Measurements from ENCODE around the gene GJB6.

GJB6 gene

GRCh38 chr13:20232556-20233277 is 598 bp upstream of the GJB6 start:
- no peak overlapping the region for H3K27ac ChIP-seq (replicated peaks)
- peak overlapping the region; percentile 36 for H3K4me3 ChIP-seq (replicated peaks; ENCODE audit: insufficient read depth, low read length)
- H3K27me3 ChIP-seq (ENCODE audit: insufficient read depth, poor library complexity, severe bottlenecking), result peaks cover 29% of the 10 kb centered on the region

DNA sequence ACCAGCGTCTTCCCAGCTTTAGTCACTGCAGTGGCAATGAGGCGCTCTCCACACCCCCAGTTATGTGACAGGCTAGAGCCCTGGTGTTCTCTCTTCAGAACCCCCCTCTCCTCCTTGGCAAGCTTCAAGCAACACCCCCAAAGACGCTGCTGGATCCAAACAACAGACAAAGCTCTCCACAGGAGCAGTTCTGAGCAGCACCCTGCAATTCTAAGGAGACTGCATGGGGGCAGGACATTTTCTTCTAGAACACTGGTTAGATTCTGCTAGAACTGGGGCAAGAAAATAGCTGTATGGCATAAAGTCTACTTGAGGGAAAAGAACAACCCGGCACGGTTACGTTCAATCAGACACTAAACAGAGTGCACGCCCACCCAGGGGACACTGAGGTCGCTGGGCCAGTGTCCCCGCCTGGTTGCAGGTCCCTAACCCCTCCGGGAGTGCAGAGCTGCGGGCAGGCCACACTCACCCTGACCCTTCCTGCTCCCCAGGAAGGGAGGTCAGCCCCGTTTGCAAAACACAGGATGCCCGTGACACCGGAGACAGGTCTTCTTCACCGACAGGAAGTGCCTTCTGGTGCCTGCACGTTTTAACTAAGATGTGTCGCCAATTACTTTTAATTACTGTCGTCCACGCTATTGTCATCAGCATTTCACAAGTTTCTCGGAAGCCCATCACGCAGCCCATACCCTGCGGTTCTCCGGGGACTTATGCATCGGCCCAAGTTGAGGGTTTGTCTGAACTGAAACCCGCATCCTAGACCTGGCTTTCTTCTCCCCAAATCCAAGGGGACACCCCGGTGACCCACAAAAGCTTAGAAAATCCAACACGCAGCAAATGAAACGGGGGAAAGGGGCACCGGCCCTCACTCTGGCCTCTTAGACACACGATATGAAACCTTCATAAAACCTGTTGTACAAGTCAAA is 943 bp downstream of the GJB6 start:
- Histone ChIP-seq H3K4me3 (replicated peaks; ENCODE audit: insufficient read depth, low read length) (peak overlapping the region; percentile 36), H3K27ac (replicated peaks) (peak overlapping the region; percentile 2; the same call in 1 of the 2 replicates), H3K27me3 (ENCODE audit: insufficient read depth, poor library complexity, severe bottlenecking) (peaks cover 29% of the 10 kb centered on the region)
- DNase-seq (ENCODE audit: low read depth in 1 of 2, low spot score in 1 of 2), result peak in 1 of 2 experiments; percentile 27
- TF ChIP-seq SPI1 (IDR thresholded peaks at IDR 0.05; ENCODE audit: borderline replicate concordance, low read depth) (peak; percentile 15; the same call in 1 of the 2 replicates), CTCF (IDR thresholded peaks at IDR 0.05; ENCODE audit: insufficient read depth, low read length) (no peak)

More at GRCh38 chr13:20232556-20233277, 598 bp upstream of the GJB6 start:
- DNase-seq (ENCODE audit: low read depth in 1 of 2, low spot score in 1 of 2), result no peak
- TF ChIP-seq GABPA (IDR thresholded peaks at IDR 0.05; ENCODE audit: low read depth), result no peak
- TF ChIP-seq REST (IDR thresholded peaks at IDR 0.05; ENCODE audit: insufficient replicate concordance, low read depth), result no peak
- TF ChIP-seq SPI1 (IDR thresholded peaks at IDR 0.05; ENCODE audit: borderline replicate concordance, low read depth), result no peak
- TF ChIP-seq CTCF (IDR thresholded peaks at IDR 0.05; ENCODE audit: insufficient read depth, low read length), result no peak
- TF ChIP-seq POLR2AphosphoS5 (IDR thresholded peaks at IDR 0.05; ENCODE audit: low read depth), result no peak

GRCh38 chr13:20227730-20228129 is 4.4 kb downstream of the GJB6 start:
- no peak for DNase-seq (ENCODE audit: low read depth in 1 of 2, low spot score in 1 of 2)
- Histone ChIP-seq H3K27me3 (ENCODE audit: insufficient read depth, poor library complexity, severe bottlenecking) (peaks cover 25% of the 10 kb centered on the region), H3K27ac (replicated peaks) (no peak overlapping the region), H3K4me3 (replicated peaks; ENCODE audit: insufficient read depth, low read length) (no peak overlapping the region)
- no peak for TF ChIP-seq REST (IDR thresholded peaks at IDR 0.05; ENCODE audit: insufficient replicate concordance, low read depth)
- TF ChIP-seq SPI1 (IDR thresholded peaks at IDR 0.05; ENCODE audit: borderline replicate concordance, low read depth), result no peak
- TF ChIP-seq GABPA (IDR thresholded peaks at IDR 0.05; ENCODE audit: low read depth), result no peak
- TF ChIP-seq POLR2AphosphoS5 (IDR thresholded peaks at IDR 0.05; ENCODE audit: low read depth), result no peak
- no peak for TF ChIP-seq CTCF (IDR thresholded peaks at IDR 0.05; ENCODE audit: insufficient read depth, low read length)
